Astrocyte of the spinal cord (primary cell): Measurements from ENCODE around the gene DHX57.

Source experiments
- DNase-seq: peaks from one replicate; pipeline ENCODE4 v3.0.0; 2011; ENCODE audit warnings: low read depth, low spot score
- H3K4me3 ChIP-seq: 2 replicates; pipeline ENCODE4 v1.5.1; 2011; ENCODE audit warnings: low read depth, mild to moderate bottlenecking, low read length, moderate library complexity
- in situ Hi-C: cut with HindIII; loops from 2 replicates; pipeline ENCODE4 v1.10.0; 2017; ENCODE audit warnings: low sequenced_read_pairs
- TF ChIP-seq, protein P1 (sequence below): IDR thresholded peaks from 2 replicates; pipeline ENCODE4 v1.5.1; 2012; ENCODE audit warnings: low read depth, mild to moderate bottlenecking, low read length, inconsistent platforms

The DHX57 gene

DNA sequence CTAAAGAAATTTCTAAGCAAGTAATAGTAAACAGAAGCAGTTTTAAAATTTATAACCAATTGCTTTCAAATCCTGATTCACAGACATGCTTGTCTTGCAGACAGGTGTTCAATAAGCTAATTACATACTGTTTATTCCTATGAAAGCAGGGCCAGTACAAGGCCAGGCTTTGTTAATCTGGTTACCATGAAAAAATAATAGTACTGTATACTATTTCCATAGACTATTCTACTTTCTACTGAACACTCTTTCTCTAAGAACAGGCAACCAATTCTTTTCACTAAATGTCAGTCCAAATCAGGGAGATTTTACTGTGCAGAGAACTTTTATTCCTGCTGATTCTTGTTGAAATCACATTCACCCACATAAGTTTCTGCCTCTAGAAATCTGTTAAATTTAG is 121.7 kb downstream of the DHX57 start:
- no peak for DNase-seq
- H3K4me3 ChIP-seq: no peak overlapping the region
- in situ Hi-C loops: no loop called here
- TF ChIP-seq, protein P1, sequence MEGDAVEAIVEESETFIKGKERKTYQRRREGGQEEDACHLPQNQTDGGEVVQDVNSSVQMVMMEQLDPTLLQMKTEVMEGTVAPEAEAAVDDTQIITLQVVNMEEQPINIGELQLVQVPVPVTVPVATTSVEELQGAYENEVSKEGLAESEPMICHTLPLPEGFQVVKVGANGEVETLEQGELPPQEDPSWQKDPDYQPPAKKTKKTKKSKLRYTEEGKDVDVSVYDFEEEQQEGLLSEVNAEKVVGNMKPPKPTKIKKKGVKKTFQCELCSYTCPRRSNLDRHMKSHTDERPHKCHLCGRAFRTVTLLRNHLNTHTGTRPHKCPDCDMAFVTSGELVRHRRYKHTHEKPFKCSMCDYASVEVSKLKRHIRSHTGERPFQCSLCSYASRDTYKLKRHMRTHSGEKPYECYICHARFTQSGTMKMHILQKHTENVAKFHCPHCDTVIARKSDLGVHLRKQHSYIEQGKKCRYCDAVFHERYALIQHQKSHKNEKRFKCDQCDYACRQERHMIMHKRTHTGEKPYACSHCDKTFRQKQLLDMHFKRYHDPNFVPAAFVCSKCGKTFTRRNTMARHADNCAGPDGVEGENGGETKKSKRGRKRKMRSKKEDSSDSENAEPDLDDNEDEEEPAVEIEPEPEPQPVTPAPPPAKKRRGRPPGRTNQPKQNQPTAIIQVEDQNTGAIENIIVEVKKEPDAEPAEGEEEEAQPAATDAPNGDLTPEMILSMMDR: no peak

DNA sequence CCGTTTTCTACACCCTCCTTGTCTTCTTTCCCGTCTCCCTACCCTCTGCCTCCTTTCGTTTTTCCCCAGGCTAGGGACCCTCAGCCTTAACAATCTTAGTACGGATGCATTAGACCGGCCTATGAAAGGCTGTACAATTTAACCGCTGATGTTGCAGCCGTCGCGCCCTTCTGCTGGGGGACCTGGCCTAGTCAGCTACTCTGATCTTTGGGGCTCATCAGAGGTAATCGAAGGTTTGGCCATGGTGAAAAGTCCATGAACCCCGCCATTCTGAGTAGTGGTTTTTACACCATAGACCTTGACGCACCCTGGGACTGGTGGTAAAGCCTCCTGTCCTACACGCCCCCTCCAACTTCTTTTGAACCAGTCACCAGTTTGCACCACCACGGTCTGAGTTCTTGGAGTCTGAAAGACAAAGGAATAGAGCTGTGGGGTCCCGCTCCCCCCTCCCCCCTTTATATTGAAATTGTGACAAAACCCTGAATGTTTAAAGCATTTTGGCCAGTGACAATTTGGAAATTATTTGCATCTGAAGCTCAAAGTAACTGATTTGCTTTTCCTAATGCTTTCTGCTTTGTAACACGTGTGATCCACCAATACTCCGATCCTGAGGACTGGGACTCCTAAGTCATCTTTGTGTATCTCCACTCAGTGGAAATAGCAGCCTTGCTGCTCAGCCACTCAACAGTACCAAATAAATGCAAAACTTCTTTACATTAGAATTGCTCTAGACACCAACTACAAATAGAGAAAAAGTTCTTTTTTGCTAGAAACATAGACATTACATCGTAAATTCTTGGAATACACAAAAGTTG is 123.9 kb downstream of the DHX57 start:
- in situ Hi-C loops: no loop called here
- DNase-seq: no peak
- TF ChIP-seq, protein P1: no peak
- peak overlapping the region; percentile 96 for H3K4me3 ChIP-seq

DNA sequence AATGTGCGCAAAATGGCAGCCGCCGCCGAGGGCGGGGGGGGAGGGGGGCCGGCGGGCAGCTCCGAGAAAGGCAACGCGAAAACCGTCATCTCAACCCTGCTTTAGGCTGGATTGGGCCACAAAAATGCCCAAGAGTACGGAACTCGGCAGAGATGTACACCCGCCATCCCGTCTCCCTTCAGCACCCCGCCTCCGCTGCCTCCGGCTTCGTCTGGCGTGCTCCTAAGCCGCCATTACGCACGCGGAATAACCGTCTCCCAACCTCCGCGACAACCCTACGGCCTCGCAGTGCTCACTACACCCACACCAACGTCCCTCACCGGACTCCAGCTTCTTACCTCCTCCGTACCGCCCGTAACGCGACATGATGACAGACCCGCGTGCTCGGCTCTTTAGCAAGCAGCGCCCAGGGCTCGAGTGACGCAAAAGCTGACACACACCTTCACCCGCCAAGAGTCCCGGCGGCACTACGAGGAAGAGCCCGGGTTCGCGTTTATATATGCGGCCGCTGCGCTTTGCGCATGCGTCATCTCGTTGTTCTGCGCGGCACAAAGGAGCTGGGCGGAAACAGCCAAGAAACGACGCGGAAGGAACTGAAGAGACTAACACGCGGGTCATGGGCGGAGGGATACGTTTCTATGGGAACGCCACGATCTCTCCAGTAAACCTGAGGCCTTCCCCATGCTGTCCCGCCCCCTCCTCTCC is 124.7 kb downstream of the DHX57 start, which contains the start of gene SRSF7:
TSS of gene SRSF7 (minus strand) at position 471 of the 705 bp plus-strand sequence. CDS start at position 366, 105 bp downstream.
- DNase-seq: peak; percentile 99
- in situ Hi-C loops: no loop called here
- TF ChIP-seq, protein P1: no peak
- peak within 1 kb of the TSS; percentile 96 for H3K4me3 ChIP-seq

DNA sequence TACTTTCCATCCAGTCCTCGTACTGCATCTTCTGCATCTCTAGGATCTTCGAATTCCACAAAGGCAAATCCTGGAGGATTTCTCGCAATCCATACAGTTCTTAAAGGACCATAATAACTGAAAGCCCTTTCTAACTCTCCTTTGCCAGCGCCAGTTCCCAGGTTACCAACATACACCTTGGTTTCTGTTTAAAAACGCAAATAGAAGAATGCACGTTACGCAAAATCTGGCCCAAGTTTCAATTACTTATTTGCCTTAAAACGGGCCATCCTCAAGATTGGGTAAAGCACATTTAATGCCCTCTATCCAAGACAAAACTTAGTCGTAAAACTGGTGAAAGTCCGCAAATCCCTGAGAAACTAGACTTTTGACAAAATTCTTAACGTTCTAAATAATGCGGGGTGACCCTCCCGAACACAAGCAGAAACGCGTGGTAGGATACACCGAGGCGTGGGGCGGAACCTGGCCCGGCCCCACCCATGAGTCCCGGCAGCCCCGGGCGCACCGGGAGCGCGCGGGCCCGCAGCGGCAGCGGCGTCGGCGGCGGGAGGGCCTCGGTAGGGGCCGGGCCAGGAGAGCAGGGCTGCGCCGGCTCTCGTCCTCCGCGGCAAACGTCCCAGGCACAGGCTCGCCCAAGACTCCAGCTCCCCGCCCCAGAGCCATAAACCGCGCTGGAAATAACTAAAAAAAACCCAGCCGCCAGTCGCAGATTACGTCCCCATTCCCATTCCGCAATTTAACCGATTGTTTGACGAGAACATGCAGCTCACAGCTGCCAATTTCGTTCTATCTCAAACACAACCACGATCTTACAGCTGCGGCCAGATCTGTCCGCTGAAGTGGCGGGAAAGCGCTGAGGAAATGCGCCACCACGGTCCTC is 125.5 kb downstream of the DHX57 start:
- H3K4me3 ChIP-seq: peak overlapping the region; percentile 96
- in situ Hi-C loops: no loop called here
- peak; percentile 30 for DNase-seq
- TF ChIP-seq, protein P1: no peak

DNA sequence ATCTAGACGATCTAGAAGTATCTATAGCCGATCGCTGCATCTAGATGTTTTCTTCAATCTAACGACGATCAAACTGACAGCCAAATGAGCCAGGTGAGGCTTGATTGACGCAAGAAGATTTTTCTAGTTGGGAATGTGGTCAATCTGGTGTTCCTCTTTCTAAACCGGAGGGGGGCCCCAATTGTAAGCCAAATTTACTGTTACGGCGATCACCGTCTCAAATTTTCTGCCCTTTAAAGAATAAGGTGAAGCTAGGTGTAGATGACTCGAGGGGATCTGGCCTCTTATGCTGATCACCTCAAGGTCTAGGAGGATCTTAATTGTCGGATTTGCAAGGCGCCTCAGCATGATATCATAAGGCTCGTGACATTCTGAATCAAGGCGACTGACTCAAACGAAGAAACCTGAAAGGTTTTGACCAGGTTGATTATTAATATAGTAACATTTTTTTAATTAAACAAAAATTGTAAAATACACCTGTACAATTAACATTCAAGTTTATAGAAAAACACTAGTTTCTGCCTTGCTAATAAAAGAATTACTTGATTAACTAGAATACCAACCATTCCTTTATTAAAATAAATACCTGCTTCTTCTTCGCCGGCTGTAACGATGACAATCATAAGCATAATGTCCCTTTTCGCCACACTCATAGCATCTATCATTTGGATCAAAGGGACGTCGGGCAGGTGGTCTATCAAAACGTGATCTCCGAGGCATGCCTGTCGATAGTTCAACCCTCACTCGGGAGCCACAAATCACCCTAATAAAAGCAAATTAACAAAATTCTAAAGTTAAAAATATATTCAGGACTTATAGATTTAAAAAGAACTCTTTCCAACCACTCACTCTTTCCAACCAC is 126.6 kb downstream of the DHX57 start:
- in situ Hi-C loops: no loop called here
- no peak for DNase-seq
- peak overlapping the region; percentile 96 for H3K4me3 ChIP-seq
- TF ChIP-seq, protein P1: no peak
